OCI-LY1 (cell line): ENCODE results near the gene CNP.
A peak's percentile ranks its signal among the peaks of the same experiment; 100 is the strongest.

Source experiments
- H2AFZ ChIP-seq: fragments of 200-600 bp; sonication (generic), shearing (Covaris generic); 2 replicates; pipeline ENCODE4 v1.6.0; 2014; ENCODE audit warnings: antibody characterized with exemption, mild to moderate bottlenecking, low read length
- H3F3A ChIP-seq: fragments of 200-600 bp; sonication (generic), shearing (Covaris generic); 2 replicates; pipeline ENCODE4 v1.6.0; 2014; ENCODE audit warnings: mild to moderate bottlenecking, antibody characterized with exemption, low read length, moderate library complexity; ENCODE audit not compliant: insufficient read depth
- H3K27ac ChIP-seq: fragments of 200-600 bp; sonication (generic); 2 replicates; pipeline ENCODE4 v1.5.1; 2014; ENCODE audit warnings: low read length, mixed run types, mild to moderate bottlenecking, low read depth; ENCODE audit not compliant: poor library complexity, severe bottlenecking
- H3K27me3 ChIP-seq: fragments of 200-600 bp; sonication (generic); 2 replicates; pipeline ENCODE4 v1.6.0; 2014; ENCODE audit warnings: antibody characterized with exemption, mild to moderate bottlenecking, low read length, moderate library complexity; ENCODE audit not compliant: insufficient read depth
- H3K36me3 ChIP-seq: fragments of 200-600 bp; sonication (generic); 2 replicates; pipeline ENCODE4 v1.6.1; 2014; ENCODE audit warnings: mild to moderate bottlenecking, antibody characterized with exemption, low read length, moderate library complexity, mixed read lengths; ENCODE audit not compliant: insufficient read depth
- H3K4me1 ChIP-seq: fragments of 200-600 bp; sonication (generic); 2 replicates; pipeline ENCODE4 v1.5.1; 2014; ENCODE audit warnings: mild to moderate bottlenecking, low read length, moderate library complexity; ENCODE audit not compliant: insufficient read depth, severe bottlenecking
- H3K4me2 ChIP-seq: fragments of 200-600 bp; sonication (generic), shearing (Covaris generic); 2 replicates; pipeline ENCODE4 v1.6.1; 2014; ENCODE audit warnings: low read length
- H3K4me3 ChIP-seq: fragments of 200-600 bp; sonication (generic); 2 replicates; pipeline ENCODE4 v1.5.1; 2014; ENCODE audit warnings: low read length, low read depth, mild to moderate bottlenecking, mixed read lengths; ENCODE audit not compliant: poor library complexity, severe bottlenecking
- H3K79me2 ChIP-seq: fragments of 200-600 bp; shearing (Covaris generic); 2 replicates; pipeline ENCODE4 v1.6.1; 2016; ENCODE audit warnings: mixed run types, low read length, mixed read lengths; ENCODE audit not compliant: insufficient read depth
- H3K9ac ChIP-seq: fragments of 200-600 bp; sonication (generic), shearing (Covaris generic); 2 replicates; pipeline ENCODE4 v1.6.1; 2014; ENCODE audit warnings: mild to moderate bottlenecking, low read length, mixed read lengths
- H3K9me2 ChIP-seq: fragments of 200-600 bp; sonication (generic), shearing (Covaris generic); 2 replicates; pipeline ENCODE4 v1.6.1; 2014; ENCODE audit warnings: low read depth, mild to moderate bottlenecking, low read length, mixed read lengths
- H3K9me3 ChIP-seq: fragments of 200-600 bp; shearing (Covaris generic); 2 replicates; pipeline ENCODE4 v1.6.1; 2014; ENCODE audit warnings: low read length, mixed read lengths
- H4K20me1 ChIP-seq: fragments of 200-600 bp; sonication (generic), shearing (Covaris generic); 2 replicates; pipeline ENCODE4 v1.6.0; 2016; ENCODE audit warnings: mild to moderate bottlenecking, low read length; ENCODE audit not compliant: insufficient read depth
- EZH2 ChIP-seq: fragments of 200-600 bp; sonication (generic), shearing (Covaris generic); IDR thresholded peaks from 2 replicates; pipeline ENCODE4 v1.8.0; 2017; ENCODE audit warnings: borderline replicate concordance, mixed run types, mild to moderate bottlenecking, antibody characterized with exemption, low read length, moderate library complexity, mixed read lengths
- TF ChIP-seq, protein P1 (sequence below): fragments of 200-600 bp; sonication (generic), shearing (Covaris generic); IDR thresholded peaks from 2 replicates; pipeline ENCODE4 v1.5.1; 2017; ENCODE audit warnings: mild to moderate bottlenecking, antibody characterized with exemption, low read length, moderate library complexity, mixed read lengths

The CNP gene

DNA sequence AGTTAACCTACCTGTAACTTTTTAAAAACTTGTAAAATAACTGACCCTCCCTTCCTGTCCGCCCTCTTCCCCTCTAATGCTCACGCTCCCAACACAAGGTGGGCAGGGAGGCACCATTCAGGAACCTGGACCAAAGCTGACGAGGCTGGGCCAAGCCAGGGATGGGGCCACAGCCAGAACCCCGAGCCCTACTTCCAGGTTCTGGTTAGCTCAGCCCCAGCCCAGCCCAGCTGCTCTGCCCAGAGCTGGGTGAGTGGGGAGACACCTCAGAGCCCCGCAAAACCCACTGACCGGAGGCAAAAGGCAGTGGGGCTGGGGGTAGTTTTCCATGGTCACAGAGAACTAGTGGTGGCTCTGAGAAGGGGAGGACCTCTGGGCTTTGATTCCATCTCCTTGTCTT lies 7.4 kb downstream of the CNP start:
- no peak overlapping the region for H3K4me2 ChIP-seq
- H3F3A ChIP-seq = no peaks in the 10 kb centered on the region
- no peaks in the 10 kb centered on the region for H3K9me3 ChIP-seq
- no peak overlapping the region for H3K4me3 ChIP-seq
- no peaks in the 10 kb centered on the region for H3K27me3 ChIP-seq
- no peak overlapping the region for H2AFZ ChIP-seq
- TF ChIP-seq, protein P1, sequence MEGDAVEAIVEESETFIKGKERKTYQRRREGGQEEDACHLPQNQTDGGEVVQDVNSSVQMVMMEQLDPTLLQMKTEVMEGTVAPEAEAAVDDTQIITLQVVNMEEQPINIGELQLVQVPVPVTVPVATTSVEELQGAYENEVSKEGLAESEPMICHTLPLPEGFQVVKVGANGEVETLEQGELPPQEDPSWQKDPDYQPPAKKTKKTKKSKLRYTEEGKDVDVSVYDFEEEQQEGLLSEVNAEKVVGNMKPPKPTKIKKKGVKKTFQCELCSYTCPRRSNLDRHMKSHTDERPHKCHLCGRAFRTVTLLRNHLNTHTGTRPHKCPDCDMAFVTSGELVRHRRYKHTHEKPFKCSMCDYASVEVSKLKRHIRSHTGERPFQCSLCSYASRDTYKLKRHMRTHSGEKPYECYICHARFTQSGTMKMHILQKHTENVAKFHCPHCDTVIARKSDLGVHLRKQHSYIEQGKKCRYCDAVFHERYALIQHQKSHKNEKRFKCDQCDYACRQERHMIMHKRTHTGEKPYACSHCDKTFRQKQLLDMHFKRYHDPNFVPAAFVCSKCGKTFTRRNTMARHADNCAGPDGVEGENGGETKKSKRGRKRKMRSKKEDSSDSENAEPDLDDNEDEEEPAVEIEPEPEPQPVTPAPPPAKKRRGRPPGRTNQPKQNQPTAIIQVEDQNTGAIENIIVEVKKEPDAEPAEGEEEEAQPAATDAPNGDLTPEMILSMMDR = no peak
- TF ChIP-seq EZH2 = no peak
- peaks cover 42% of the 10 kb centered on the region for H3K4me1 ChIP-seq
- no peaks in the 10 kb centered on the region for H3K9me2 ChIP-seq
- peak overlapping the region; percentile 76 for H3K27ac ChIP-seq
- H3K36me3 ChIP-seq = peaks cover 86% of the 10 kb centered on the region
- no peaks in the 10 kb centered on the region for H4K20me1 ChIP-seq
- no peaks in the 10 kb centered on the region for H3K79me2 ChIP-seq
- no peak overlapping the region for H3K9ac ChIP-seq

DNA sequence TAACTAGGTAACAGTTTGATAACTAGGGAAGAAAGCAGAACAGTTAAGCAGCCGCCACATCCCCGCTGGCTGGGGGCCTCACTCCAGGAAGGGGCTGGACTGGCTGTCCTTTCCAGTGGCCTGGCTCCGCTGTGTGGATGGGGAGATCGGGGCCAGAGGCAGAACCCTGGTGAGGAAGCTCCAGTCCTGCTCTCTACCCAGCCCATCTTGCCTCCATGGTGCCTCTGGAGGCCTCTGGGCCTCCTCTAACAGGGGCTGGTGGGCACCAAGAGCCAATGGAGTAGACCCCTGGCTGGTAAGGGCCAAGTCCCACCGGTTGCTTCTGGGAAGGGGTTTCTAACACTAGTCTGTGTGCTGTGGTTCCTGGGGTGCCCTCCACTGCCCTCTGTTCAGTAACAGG lies 8.1 kb downstream of the CNP start:
- Histone ChIP-seq H3K36me3 (peaks cover 83% of the 10 kb centered on the region), H3K9ac (no peak overlapping the region), H2AFZ (no peak overlapping the region), H3K4me2 (no peak overlapping the region), H3F3A (no peaks in the 10 kb centered on the region), H3K27me3 (no peaks in the 10 kb centered on the region), H3K27ac (no peak overlapping the region), H3K4me3 (no peak overlapping the region), H3K9me2 (no peaks in the 10 kb centered on the region), H4K20me1 (no peaks in the 10 kb centered on the region), H3K4me1 (peaks cover 42% of the 10 kb centered on the region), H3K79me2 (no peaks in the 10 kb centered on the region), H3K9me3 (no peaks in the 10 kb centered on the region)
- no peak for TF ChIP-seq EZH2
- TF ChIP-seq, protein P1 = no peak

DNA sequence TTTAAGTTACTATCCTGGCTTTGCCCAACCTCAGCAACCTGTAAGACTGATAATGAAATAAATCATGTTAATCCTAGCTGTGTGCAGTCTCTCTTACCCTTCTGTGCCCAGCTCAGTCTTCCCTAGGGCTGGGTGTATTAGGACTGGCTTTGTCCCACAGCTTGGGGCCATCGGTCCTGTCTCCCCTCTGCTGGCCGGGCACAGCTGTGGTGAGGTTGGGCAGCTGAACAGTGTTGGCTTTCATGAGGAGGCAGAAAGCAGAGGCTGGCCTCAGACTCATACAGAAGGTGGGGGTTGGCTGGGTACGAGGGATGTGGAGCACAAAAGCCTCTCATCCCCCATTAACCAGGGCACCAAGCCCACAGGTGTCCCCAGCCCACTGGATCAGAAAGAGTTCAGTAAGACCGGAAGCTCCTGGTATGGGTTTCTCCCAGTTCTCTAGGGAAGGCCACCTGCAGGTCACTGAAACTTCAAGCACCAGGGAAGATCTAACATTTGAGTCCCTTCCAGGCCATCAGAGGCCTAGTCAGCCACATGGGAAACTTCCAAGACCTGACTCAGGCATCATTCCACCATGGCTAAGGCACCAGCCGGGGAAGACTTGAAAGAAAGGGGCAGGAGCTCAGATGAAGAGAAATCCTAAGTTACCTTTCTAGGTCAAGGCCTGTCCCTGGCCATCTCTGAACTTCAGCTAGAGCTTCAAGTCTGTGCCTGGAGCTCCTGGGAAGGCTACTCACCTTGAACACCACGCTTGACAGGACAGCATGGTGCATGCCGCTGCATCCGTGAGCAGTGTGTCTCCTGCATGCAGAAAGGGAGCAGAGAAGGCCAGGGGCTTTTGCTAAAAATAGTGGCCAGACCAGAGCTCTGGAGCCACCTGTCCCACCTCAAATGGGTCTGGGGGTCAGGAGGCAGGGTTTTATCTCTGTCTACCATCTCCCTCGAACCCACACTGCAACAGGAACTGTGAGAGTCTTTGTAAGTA lies 8.8 kb downstream of the CNP start:
- no peaks in the 10 kb centered on the region for H3K27me3 ChIP-seq
- H4K20me1 ChIP-seq = no peaks in the 10 kb centered on the region
- H3K9me2 ChIP-seq = no peaks in the 10 kb centered on the region
- TF ChIP-seq, protein P1 = no peak
- no peak for TF ChIP-seq EZH2
- no peaks in the 10 kb centered on the region for H3F3A ChIP-seq
- peaks cover 91% of the 10 kb centered on the region for H3K36me3 ChIP-seq
- H3K4me2 ChIP-seq = no peak overlapping the region
- H2AFZ ChIP-seq = no peak overlapping the region
- peaks cover 42% of the 10 kb centered on the region for H3K4me1 ChIP-seq
- H3K27ac ChIP-seq = no peak overlapping the region
- no peak overlapping the region for H3K4me3 ChIP-seq
- no peak overlapping the region for H3K9ac ChIP-seq
- no peaks in the 10 kb centered on the region for H3K9me3 ChIP-seq
- H3K79me2 ChIP-seq = no peaks in the 10 kb centered on the region
